Loucy (cell line): ENCODE results near the gene UBTD2.
A peak's percentile ranks its signal among the peaks of the same experiment; 100 is the strongest.

Source experiments
- H2AFZ ChIP-seq: fragments of 200-600 bp; sonication (generic); 2 replicates; pipeline ENCODE4 v1.6.0; 2016; ENCODE audit warnings: antibody characterized with exemption, mild to moderate bottlenecking, low read length, moderate library complexity
- H3F3A ChIP-seq: fragments of 200-600 bp; 2 replicates; pipeline ENCODE4 v1.6.0; 2016; ENCODE audit warnings: antibody characterized with exemption, low read depth, mild to moderate bottlenecking
- H3K27me3 ChIP-seq: fragments of 200-600 bp; sonication (generic); 2 replicates; pipeline ENCODE4 v1.6.1; 2014; ENCODE audit warnings: low read length, mild to moderate bottlenecking; ENCODE audit not compliant: insufficient read depth, poor library complexity, severe bottlenecking
- H3K36me3 ChIP-seq: fragments of 200-600 bp; sonication (generic); 2 replicates; pipeline ENCODE4 v1.6.1; 2016; ENCODE audit warnings: low read length; ENCODE audit not compliant: insufficient read depth
- H3K4me1 ChIP-seq: fragments of 200-600 bp; sonication (generic); 2 replicates; pipeline ENCODE4 v1.5.1; 2014; ENCODE audit warnings: low read length, mild to moderate bottlenecking; ENCODE audit not compliant: insufficient read depth, poor library complexity, severe bottlenecking
- H3K4me2 ChIP-seq: fragments of 200-600 bp; sonication (generic); 2 replicates; pipeline ENCODE4 v1.6.0; 2014; ENCODE audit warnings: antibody characterized with exemption, low read length, low read depth, mild to moderate bottlenecking; ENCODE audit not compliant: poor library complexity, severe bottlenecking
- H3K4me3 ChIP-seq: fragments of 200-600 bp; sonication (generic); 2 replicates; pipeline ENCODE4 v1.5.1; 2014; ENCODE audit warnings: low read length, mild to moderate bottlenecking, mixed read lengths; ENCODE audit not compliant: poor library complexity, severe bottlenecking
- H3K79me2 ChIP-seq: fragments of 200-600 bp; sonication (generic); 2 replicates; pipeline ENCODE4 v1.6.1; 2014; ENCODE audit warnings: low read length; ENCODE audit not compliant: insufficient read depth
- H3K9ac ChIP-seq: fragments of 200-600 bp; sonication (generic); 2 replicates; pipeline ENCODE4 v1.6.0; 2014; ENCODE audit warnings: mild to moderate bottlenecking, low read depth, low read length, moderate library complexity; ENCODE audit not compliant: poor library complexity, severe bottlenecking
- H3K9me2 ChIP-seq: fragments of 200-600 bp; sonication (generic); replicated peaks from 2 replicates; pipeline ENCODE4 v1.6.1; 2016; ENCODE audit warnings: low read depth, low read length, mixed read lengths
- H3K9me3 ChIP-seq: fragments of 200-600 bp; sonication (generic); 2 replicates; pipeline ENCODE4 v1.6.1; 2014; ENCODE audit warnings: mild to moderate bottlenecking, antibody characterized with exemption, low read length, low read depth; ENCODE audit not compliant: insufficient read depth
- H4K20me1 ChIP-seq: fragments of 200-600 bp; sonication (generic); 2 replicates; pipeline ENCODE4 v1.6.0; 2014; ENCODE audit warnings: antibody characterized with exemption, low read length, mild to moderate bottlenecking; ENCODE audit not compliant: insufficient read depth, poor library complexity, severe bottlenecking
- EZH2phosphoT487 ChIP-seq: fragments of 200-600 bp; IDR thresholded peaks from 2 replicates; pipeline ENCODE4 v1.6.1; 2018; ENCODE audit warnings: antibody characterized with exemption, mild to moderate bottlenecking, moderate library complexity, borderline replicate concordance
- TF ChIP-seq, protein P1 (sequence below): fragments of 200-600 bp; sonication (generic); conservative IDR thresholded peaks from 2 replicates; pipeline ENCODE4 v1.5.1; 2014; ENCODE audit warnings: mild to moderate bottlenecking, antibody characterized with exemption, low read length

Gene UBTD2

DNA sequence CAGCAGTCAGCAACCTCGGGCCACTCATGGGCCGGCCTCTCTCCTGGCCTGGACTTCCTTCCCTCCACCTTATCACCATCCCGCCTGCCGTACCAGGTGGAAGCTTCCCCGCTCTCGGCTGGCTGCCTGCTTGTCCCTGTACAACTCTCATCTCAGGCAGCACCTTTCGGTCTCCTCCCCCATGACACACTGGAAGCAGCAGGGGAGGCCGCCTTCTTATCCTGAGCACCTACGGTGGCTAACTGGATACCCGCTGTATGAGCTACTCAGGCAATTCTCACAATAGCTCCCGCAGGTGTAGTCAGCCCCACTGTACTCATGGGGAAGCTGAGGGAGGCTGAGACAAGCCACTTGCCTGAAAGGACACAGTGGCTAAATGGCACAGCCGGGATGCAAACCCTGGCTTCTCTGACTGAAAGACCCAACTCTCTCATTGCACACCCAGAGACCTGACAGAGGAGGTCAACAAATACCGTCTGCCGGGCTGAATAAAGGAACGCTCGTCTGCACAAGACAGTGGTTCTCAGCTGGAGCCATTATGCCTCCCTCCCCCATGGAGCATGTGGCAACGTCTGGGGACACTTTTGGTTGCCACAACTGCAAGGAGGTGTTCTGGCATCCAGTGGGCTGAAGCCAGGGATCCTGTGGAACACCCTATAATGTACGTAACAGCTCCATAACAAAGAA lies 105.1 kb downstream of the UBTD2 start:
- H3K4me2 ChIP-seq, result peak overlapping the region; percentile 90
- no peaks in the 10 kb centered on the region for H3K9me3 ChIP-seq
- H3K9me2 ChIP-seq, result no peaks in the 10 kb centered on the region
- H3K4me1 ChIP-seq, result peaks cover 50% of the 10 kb centered on the region
- TF ChIP-seq, protein P1, sequence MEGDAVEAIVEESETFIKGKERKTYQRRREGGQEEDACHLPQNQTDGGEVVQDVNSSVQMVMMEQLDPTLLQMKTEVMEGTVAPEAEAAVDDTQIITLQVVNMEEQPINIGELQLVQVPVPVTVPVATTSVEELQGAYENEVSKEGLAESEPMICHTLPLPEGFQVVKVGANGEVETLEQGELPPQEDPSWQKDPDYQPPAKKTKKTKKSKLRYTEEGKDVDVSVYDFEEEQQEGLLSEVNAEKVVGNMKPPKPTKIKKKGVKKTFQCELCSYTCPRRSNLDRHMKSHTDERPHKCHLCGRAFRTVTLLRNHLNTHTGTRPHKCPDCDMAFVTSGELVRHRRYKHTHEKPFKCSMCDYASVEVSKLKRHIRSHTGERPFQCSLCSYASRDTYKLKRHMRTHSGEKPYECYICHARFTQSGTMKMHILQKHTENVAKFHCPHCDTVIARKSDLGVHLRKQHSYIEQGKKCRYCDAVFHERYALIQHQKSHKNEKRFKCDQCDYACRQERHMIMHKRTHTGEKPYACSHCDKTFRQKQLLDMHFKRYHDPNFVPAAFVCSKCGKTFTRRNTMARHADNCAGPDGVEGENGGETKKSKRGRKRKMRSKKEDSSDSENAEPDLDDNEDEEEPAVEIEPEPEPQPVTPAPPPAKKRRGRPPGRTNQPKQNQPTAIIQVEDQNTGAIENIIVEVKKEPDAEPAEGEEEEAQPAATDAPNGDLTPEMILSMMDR, result no peak
- TF ChIP-seq EZH2phosphoT487, result no peak
- no peaks in the 10 kb centered on the region for H3K27me3 ChIP-seq
- H4K20me1 ChIP-seq, result no peaks in the 10 kb centered on the region
- no peak overlapping the region for H2AFZ ChIP-seq
- peak overlapping the region; percentile 89 for H3K9ac ChIP-seq
- H3K4me3 ChIP-seq, result peak overlapping the region; percentile 81
- H3K79me2 ChIP-seq, result peaks cover 96% of the 10 kb centered on the region
- no peaks in the 10 kb centered on the region for H3K36me3 ChIP-seq
- no peaks in the 10 kb centered on the region for H3F3A ChIP-seq

DNA sequence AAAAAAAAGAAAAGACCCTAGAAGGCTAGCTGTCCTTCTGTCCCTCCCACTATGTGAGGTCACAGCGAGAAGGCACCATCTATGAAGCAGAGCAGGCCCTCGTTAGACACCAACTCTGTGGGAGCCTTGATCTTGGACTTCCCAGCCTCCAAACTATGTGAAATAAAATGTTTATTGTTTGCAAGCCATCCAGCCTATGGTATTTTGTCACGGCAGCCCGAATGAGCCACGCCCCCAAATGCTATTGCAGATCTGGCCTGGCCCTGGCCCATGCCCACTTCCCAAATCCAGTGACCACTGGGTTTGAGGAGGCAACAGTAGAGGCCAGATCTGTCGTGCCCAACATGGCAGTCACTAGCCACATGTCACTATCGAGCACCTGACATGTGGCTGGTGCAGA lies 106.4 kb downstream of the UBTD2 start:
- no peaks in the 10 kb centered on the region for H3K27me3 ChIP-seq
- H3K9me2 ChIP-seq, result no peaks in the 10 kb centered on the region
- H3K4me1 ChIP-seq, result peaks cover 56% of the 10 kb centered on the region
- H3K36me3 ChIP-seq, result no peaks in the 10 kb centered on the region
- TF ChIP-seq, protein P1, result no peak
- no peak for TF ChIP-seq EZH2phosphoT487
- no peaks in the 10 kb centered on the region for H3K9me3 ChIP-seq
- H4K20me1 ChIP-seq, result peaks cover 3% of the 10 kb centered on the region
- no peak overlapping the region for H3K4me3 ChIP-seq
- H3K4me2 ChIP-seq, result peak overlapping the region; percentile 90
- no peaks in the 10 kb centered on the region for H3F3A ChIP-seq
- H2AFZ ChIP-seq, result no peak overlapping the region
- H3K79me2 ChIP-seq, result peaks cover 96% of the 10 kb centered on the region
- peak overlapping the region; percentile 94 for H3K9ac ChIP-seq

DNA sequence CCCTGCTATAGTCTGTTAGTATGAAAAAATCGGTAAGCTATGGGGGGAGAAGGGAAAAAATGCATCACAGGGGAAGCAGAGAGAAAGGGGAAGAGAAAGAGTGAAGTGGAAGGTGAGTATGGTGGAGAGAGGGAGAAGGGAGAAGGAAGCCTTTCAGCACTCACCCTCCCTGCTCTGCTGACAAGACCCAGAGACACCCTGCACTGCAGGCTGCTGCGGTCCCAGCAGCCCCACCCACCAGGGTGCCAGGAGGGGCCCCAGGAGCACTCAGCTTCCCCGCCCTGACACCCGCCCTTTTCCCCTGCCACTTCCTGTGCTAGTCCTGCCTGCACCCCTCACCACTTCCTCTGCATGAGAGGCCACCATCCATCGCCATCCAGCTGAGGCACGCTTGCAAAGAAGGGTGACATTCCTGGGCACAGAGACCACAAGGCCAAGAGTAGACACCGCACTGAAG lies 108.3 kb downstream of the UBTD2 start:
- Histone ChIP-seq H3K9me3 (no peaks in the 10 kb centered on the region), H3F3A (no peaks in the 10 kb centered on the region), H3K27me3 (no peaks in the 10 kb centered on the region), H3K4me1 (peaks cover 49% of the 10 kb centered on the region), H3K4me3 (peak overlapping the region; percentile 92), H3K4me2 (peak overlapping the region; percentile 90), H2AFZ (no peak overlapping the region), H3K9me2 (no peaks in the 10 kb centered on the region), H3K36me3 (no peaks in the 10 kb centered on the region; the same call in 1 of the 2 replicates), H3K9ac (peak overlapping the region; percentile 95), H3K79me2 (peaks cover 96% of the 10 kb centered on the region), H4K20me1 (peaks cover 14% of the 10 kb centered on the region)
- TF ChIP-seq EZH2phosphoT487, result no peak
- TF ChIP-seq, protein P1, result no peak
